Neural cell (in vitro differentiated cells): ENCODE results near the gene SRRM1. TPM values are rescaled to one million over a fixed set of nuclear protein-coding genes. Genes with fewer than 3 reads are reported as not detected.

ENCODE experiments used
- H2AFZ ChIP-seq: fragments of 200-600, 300-800 bp; sonication (generic), shearing (Covaris generic); 2 replicates; pipeline ENCODE4 v1.6.0; 2014; ENCODE audit warnings: low read depth, mild to moderate bottlenecking, antibody characterized with exemption, low read length, moderate library complexity
- H3F3A ChIP-seq: fragments of 200-600 bp; shearing (Covaris generic); 2 replicates; pipeline ENCODE4 v1.6.1; 2016; ENCODE audit warnings: mild to moderate bottlenecking, moderate library complexity, mixed read lengths, antibody characterized with exemption, low read length; ENCODE audit not compliant: insufficient read depth, poor library complexity, severe bottlenecking
- H3K27ac ChIP-seq: fragments of 200-600, 300-800 bp; sonication (generic), shearing (Covaris generic); 2 replicates; pipeline ENCODE4 v1.5.1; 2014; ENCODE audit warnings: mild to moderate bottlenecking, low read length, moderate library complexity
- H3K27me3 ChIP-seq: fragments of 300-800, 200-600 bp; sonication (generic), shearing (Covaris generic); 2 replicates; pipeline ENCODE4 v1.6.0; 2014; ENCODE audit warnings: mild to moderate bottlenecking, low read depth, low read length, moderate library complexity; ENCODE audit not compliant: insufficient read depth
- H3K36me3 ChIP-seq: fragments of 300-800, 200-600 bp; sonication (generic), shearing (Covaris generic); 2 replicates; pipeline ENCODE4 v1.5.1; 2014; ENCODE audit warnings: mild to moderate bottlenecking, antibody characterized with exemption, low read length, moderate library complexity; ENCODE audit not compliant: insufficient read depth
- H3K4me2 ChIP-seq: fragments of 300-800, 200-600 bp; sonication (generic), shearing (Covaris generic); 2 replicates; pipeline ENCODE4 v1.6.0; 2014; ENCODE audit warnings: mild to moderate bottlenecking, low read length
- H3K4me3 ChIP-seq: fragments of 300-800, 200-600 bp; sonication (generic), shearing (Covaris generic); 2 replicates; pipeline ENCODE4 v1.5.1; 2014; ENCODE audit warnings: mild to moderate bottlenecking, low read length, moderate library complexity
- H3K79me2 ChIP-seq: fragments of 200-600 bp; shearing (Covaris generic); replicated peaks from 2 replicates; pipeline ENCODE4 v1.6.0; 2014; ENCODE audit warnings: mild to moderate bottlenecking, low read length, moderate library complexity; ENCODE audit not compliant: insufficient read depth
- H3K9ac ChIP-seq: fragments of 300-800, 200-600 bp; sonication (generic), shearing (Covaris generic); 2 replicates; pipeline ENCODE4 v1.6.1; 2016; ENCODE audit warnings: mild to moderate bottlenecking, low read length, mixed read lengths
- H3K9me2 ChIP-seq: fragments of 200-600 bp; shearing (Covaris generic); 2 replicates; pipeline ENCODE4 v1.6.1; 2016; ENCODE audit warnings: mild to moderate bottlenecking, low read length, mixed read lengths; ENCODE audit not compliant: insufficient read depth
- H3K9me3 ChIP-seq: fragments of 200-600, 300-800 bp; sonication (generic), shearing (Covaris generic); 2 replicates; pipeline ENCODE4 v1.6.1; 2016; ENCODE audit warnings: mild to moderate bottlenecking, mixed run types, low read length, moderate library complexity, mixed read lengths
- H4K20me1 ChIP-seq: fragments of 200-600 bp; shearing (Covaris generic); 2 replicates; pipeline ENCODE4 v1.6.1; 2016; ENCODE audit warnings: mild to moderate bottlenecking, mixed run types; ENCODE audit not compliant: insufficient read depth
- CTCF ChIP-seq: fragments of 450-650 bp; IDR thresholded peaks from 2 replicates; pipeline ENCODE4 v1.5.1; 2014; ENCODE audit warnings: antibody characterized with exemption, mild to moderate bottlenecking, moderate library complexity; ENCODE audit not compliant: poor library complexity, severe bottlenecking
- EP300 ChIP-seq: fragments of 450-650 bp; conservative IDR thresholded peaks from 2 replicates; pipeline ENCODE4 v1.6.1; 2014; ENCODE audit warnings: antibody characterized with exemption, mild to moderate bottlenecking, moderate library complexity; ENCODE audit not compliant: poor library complexity, severe bottlenecking
- EZH2 ChIP-seq: fragments of 200-600, 300-800 bp; shearing (Covaris generic), sonication (generic); IDR thresholded peaks from 2 replicates; pipeline ENCODE4 v1.6.1; 2014; ENCODE audit warnings: antibody characterized with exemption, low read length, borderline replicate concordance, mild to moderate bottlenecking; ENCODE audit not compliant: insufficient read depth, poor library complexity, severe bottlenecking
- MXI1 ChIP-seq: fragments of 450-650 bp; conservative IDR thresholded peaks from 2 replicates; pipeline ENCODE4 v1.6.1; 2014; ENCODE audit warnings: antibody characterized with exemption, mild to moderate bottlenecking; ENCODE audit not compliant: poor library complexity, severe bottlenecking
- POLR2AphosphoS5 ChIP-seq: IDR thresholded peaks from 2 replicates; pipeline ENCODE4 v1.6.1; 2012
- RAD21 ChIP-seq: fragments of 450-650 bp; conservative IDR thresholded peaks from 2 replicates; pipeline ENCODE4 v1.6.1; 2014; ENCODE audit warnings: antibody characterized with exemption, mild to moderate bottlenecking, moderate library complexity
- REST ChIP-seq: IDR thresholded peaks from 2 replicates; pipeline ENCODE4 v1.6.1; 2012; ENCODE audit warnings: borderline replicate concordance
- SMC3 ChIP-seq: fragments of 450-650 bp; conservative IDR thresholded peaks from 2 replicates; pipeline ENCODE4 v1.6.1; 2014; ENCODE audit warnings: antibody characterized with exemption, mild to moderate bottlenecking, moderate library complexity; ENCODE audit not compliant: poor library complexity
- TAF1 ChIP-seq: IDR thresholded peaks from 2 replicates; pipeline ENCODE4 v1.6.1; 2012; ENCODE audit warnings: low read depth
- polyA plus RNA-seq: library from polyadenylated mRNA; depleted of rRNA; stranded (reverse); fragments of >200 nt; gene quantifications from 2 replicates; pipeline ENCODE4 v1.2.3, GENCODE V29; 2014

The SRRM1 gene
- polyA plus RNA-seq, 1 donor from 2014 or later, result 37.1 TPM

- no peak overlapping the region for H3K27ac ChIP-seq
- H3K9me3 ChIP-seq, result no peaks in the 10 kb centered on the region
- H3K9me2 ChIP-seq, result no peaks in the 10 kb centered on the region
- H3K27me3 ChIP-seq, result no peaks in the 10 kb centered on the region
- no peaks in the 10 kb centered on the region for H3K36me3 ChIP-seq
- no peak overlapping the region for H3K4me3 ChIP-seq
- no peak overlapping the region for H2AFZ ChIP-seq
- no peak overlapping the region for H3K9ac ChIP-seq
- TF ChIP-seq CTCF (no peak), EP300 (no peak), MXI1 (no peak), SMC3 (no peak), POLR2AphosphoS5 (no peak), REST (no peak)
- H3K79me2 ChIP-seq, result no peaks in the 10 kb centered on the region
- H3K4me2 ChIP-seq, result no peak overlapping the region
- no peaks in the 10 kb centered on the region for H3F3A ChIP-seq
- H4K20me1 ChIP-seq, result no peaks in the 10 kb centered on the region
Measured at GRCh38 chr1:24713176-24713575, 70.1 kb downstream of the SRRM1 start.

GRCh38 chr1:24713736-24714135, 70.6 kb downstream of the SRRM1 start:
- Histone ChIP-seq H3F3A (no peaks in the 10 kb centered on the region), H3K9me2 (no peaks in the 10 kb centered on the region), H3K79me2 (no peaks in the 10 kb centered on the region), H3K4me3 (no peak overlapping the region), H3K9me3 (no peaks in the 10 kb centered on the region), H4K20me1 (no peaks in the 10 kb centered on the region), H2AFZ (no peak overlapping the region), H3K36me3 (no peaks in the 10 kb centered on the region), H3K4me2 (no peak overlapping the region), H3K27ac (no peak overlapping the region), H3K9ac (no peak overlapping the region), H3K27me3 (no peaks in the 10 kb centered on the region)
- TF ChIP-seq MXI1 (no peak), RAD21 (no peak), REST (no peak), TAF1 (no peak), CTCF (no peak), EZH2 (no peak), POLR2AphosphoS5 (no peak), SMC3 (no peak), EP300 (no peak)
